ENCODE measurements around the gene NUP98. TPM values are rescaled to one million over a fixed set of nuclear protein-coding genes. Genes with fewer than 3 reads are reported as not detected.

The NUP98 gene
- total and polyA plus RNA-seq, 11 donors, result 13.2 to 77.9 (median 45.3) TPM

DNA sequence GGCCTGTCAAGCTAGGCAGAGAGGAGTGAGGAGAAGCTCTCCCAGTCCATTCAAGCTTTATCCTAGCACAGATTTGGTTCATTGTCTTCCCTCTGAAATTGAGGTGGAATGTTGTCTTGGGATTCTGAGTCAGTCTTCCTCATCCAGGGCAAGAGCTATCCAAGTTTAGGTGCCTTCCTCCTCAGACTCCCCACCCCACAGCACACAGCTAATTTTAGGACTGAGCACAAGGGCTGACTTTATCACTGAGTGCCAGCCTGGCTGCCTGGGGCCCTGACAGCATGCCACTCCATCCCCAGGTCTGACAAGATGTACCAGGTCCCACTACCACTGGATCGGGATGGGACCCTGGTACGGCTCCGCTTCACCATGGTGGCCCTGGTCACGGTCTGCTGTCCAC is 13.6 kb upstream of the NUP98 start:
- TF ChIP-seq, protein P1, sequence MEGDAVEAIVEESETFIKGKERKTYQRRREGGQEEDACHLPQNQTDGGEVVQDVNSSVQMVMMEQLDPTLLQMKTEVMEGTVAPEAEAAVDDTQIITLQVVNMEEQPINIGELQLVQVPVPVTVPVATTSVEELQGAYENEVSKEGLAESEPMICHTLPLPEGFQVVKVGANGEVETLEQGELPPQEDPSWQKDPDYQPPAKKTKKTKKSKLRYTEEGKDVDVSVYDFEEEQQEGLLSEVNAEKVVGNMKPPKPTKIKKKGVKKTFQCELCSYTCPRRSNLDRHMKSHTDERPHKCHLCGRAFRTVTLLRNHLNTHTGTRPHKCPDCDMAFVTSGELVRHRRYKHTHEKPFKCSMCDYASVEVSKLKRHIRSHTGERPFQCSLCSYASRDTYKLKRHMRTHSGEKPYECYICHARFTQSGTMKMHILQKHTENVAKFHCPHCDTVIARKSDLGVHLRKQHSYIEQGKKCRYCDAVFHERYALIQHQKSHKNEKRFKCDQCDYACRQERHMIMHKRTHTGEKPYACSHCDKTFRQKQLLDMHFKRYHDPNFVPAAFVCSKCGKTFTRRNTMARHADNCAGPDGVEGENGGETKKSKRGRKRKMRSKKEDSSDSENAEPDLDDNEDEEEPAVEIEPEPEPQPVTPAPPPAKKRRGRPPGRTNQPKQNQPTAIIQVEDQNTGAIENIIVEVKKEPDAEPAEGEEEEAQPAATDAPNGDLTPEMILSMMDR (IDR thresholded peaks at IDR 0.05), result no peak
- no peak for TF ChIP-seq POLR2A (IDR thresholded peaks at IDR 0.05)
- no peaks in the 10 kb centered on the region for H3K9me3 ChIP-seq
- ATAC-seq (peak; percentile 62 to 81 (median 70)), DNase-seq (peak in 3 of 5 donors; percentile 42 to 46 (median 44))
- no peak overlapping the region for H3K4me3 ChIP-seq
- H3K27ac ChIP-seq, result peak overlapping the region in 11 of 12 donors; percentile 17 to 87 (median 71)
- intact Hi-C loops (cut with DNase I), result no loop called here
- peaks cover 0 to 44% (median 16%) of the 10 kb centered on the region in 12 donors for H3K4me1 ChIP-seq
- 67 to 82% (median 73%) methylated on average over 4 of the region's 4 CpGs for WGBS, 4 donors
- no peaks in the 10 kb centered on the region for H3K27me3 ChIP-seq
- H3K36me3 ChIP-seq, result no peaks in the 10 kb centered on the region

DNA sequence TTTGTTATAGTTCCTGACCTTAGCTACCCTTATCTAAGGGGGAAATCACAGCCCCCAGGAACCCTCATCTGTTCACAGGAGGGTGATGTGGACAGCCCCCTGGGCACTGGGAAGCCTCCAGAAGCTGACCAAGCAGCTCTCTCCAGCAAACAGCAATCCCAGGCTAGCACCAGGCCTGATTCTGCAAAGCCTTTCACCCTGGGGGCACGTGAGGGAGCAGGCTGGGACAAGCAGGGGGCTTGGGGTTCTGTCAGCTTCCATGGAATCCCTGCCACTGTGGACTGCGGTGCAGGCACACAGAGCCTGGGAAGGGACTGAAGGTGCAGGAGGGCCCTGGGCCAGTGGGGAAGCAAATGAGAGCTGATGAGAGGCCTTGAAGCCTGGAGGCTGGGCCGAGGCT is 13.1 kb upstream of the NUP98 start:
- Histone ChIP-seq H3K4me1 (peaks cover 0 to 39% (median 16%) of the 10 kb centered on the region in 12 donors), H3K27ac (peak overlapping the region in 11 of 12 donors; percentile 17 to 87 (median 71)), H3K27me3 (no peaks in the 10 kb centered on the region), H3K36me3 (no peaks in the 10 kb centered on the region), H3K9me3 (no peaks in the 10 kb centered on the region), H3K4me3 (no peak overlapping the region)
- peak in 1 of 5 donors; percentile 23 for DNase-seq
- WGBS, 4 donors, result 54 to 95% (median 80%) methylated on average over 3 of the region's 3 CpGs
- peak in 2 of 4 donors; percentile 4 to 18 for ATAC-seq
- intact Hi-C loops (cut with DNase I), result no loop called here
- TF ChIP-seq, protein P1 (IDR thresholded peaks at IDR 0.05), result no peak
- TF ChIP-seq POLR2A (IDR thresholded peaks at IDR 0.05), result no peak

DNA sequence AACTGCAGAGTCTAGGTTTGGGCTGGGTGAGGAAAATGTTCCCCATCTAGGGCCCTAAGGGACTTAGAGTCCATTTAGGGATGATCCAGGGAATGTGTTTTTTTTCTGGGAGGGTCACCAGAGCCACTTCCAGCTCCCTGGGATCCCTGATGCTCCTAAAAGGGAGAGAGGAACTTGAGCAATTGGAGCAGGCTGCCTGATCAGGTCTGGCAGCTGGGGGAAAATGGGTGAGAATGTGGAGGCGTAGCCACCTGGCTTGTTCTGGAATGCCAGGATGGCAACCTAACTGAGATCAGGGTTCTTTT is 12.2 kb upstream of the NUP98 start:
- H3K27ac ChIP-seq, result peak overlapping the region in 8 of 12 donors; percentile 35 to 87 (median 72)
- DNase-seq, result peak in 1 of 5 donors; percentile 4

DNA sequence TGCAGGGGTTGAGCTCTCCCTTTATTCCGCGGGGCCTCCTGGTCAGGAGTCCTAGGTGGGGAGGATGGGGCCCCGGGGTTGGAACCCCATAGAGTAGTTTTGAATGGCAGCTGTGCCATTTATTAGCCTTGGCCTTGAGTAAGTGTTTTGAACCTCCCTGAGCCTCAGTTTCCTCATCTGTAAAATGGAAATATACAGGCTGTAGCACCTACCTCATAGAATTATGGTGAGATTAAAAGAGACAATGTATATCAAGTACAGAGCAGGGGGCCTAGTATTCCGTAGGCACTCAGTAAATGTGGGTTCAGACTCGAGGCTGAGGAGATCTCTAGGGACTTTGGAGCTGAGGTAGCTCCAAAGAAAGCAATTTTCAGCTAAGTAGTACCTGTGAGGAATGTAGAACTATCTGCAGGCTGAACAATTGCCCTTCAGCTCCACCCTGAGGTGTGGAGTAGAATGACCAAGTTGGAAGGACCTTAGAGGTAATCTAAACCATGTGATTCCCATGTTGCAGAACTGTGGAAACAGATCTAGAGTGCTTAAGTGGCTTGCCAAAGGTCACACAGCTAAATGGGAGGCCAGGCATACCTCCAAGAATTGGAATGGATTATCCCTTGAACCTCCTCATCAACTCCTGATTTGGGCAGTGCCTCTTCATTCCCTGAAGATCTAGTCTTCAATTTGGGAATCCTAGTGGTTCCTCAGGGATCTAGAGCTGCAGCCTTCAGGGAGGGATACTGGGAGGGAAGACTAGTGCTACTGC is 11.7 kb upstream of the NUP98 start:
- peak; percentile 32 to 62 (median 53) for ATAC-seq
- Histone ChIP-seq H3K27me3 (no peaks in the 10 kb centered on the region), H3K27ac (peak overlapping the region in 11 of 12 donors; percentile 3 to 87 (median 75)), H3K36me3 (no peaks in the 10 kb centered on the region), H3K4me1 (peaks cover 0 to 38% (median 16%) of the 10 kb centered on the region in 12 donors), H3K4me3 (peak overlapping the region; percentile 38 to 96 (median 70)), H3K9me3 (no peaks in the 10 kb centered on the region)
- intact Hi-C loops (cut with DNase I), result loop anchor here in 4 of 10 donors (5.0 kb wide), 1 partner anchor 33 kb away; the partner anchor contains the start of gene RHOG (in 4 of the 4)
- no peak for DNase-seq
- 41 to 54% (median 51%) methylated on average over 3 to 5 of the region's 5 CpGs for WGBS, 4 donors
- TF ChIP-seq, protein P1 (IDR thresholded peaks at IDR 0.05), result peak in 6 of 12 donors; percentile 7 to 42 (median 25)
- no peak for TF ChIP-seq POLR2A (IDR thresholded peaks at IDR 0.05)

More for the DNA sequence above, 12.2 kb upstream of the NUP98 start:
- Histone ChIP-seq H3K27me3 (no peaks in the 10 kb centered on the region), H3K36me3 (no peaks in the 10 kb centered on the region), H3K4me3 (no peak overlapping the region), H3K9me3 (no peaks in the 10 kb centered on the region), H3K4me1 (peaks cover 0 to 38% (median 16%) of the 10 kb centered on the region in 12 donors)
- TF ChIP-seq POLR2A (IDR thresholded peaks at IDR 0.05), result no peak
- TF ChIP-seq, protein P1 (IDR thresholded peaks at IDR 0.05), result no peak
- no peak for ATAC-seq
- 94 to 100% (median 99%) methylated on average over 1 of the region's 1 CpG for WGBS, 4 donors
- intact Hi-C loops (cut with DNase I), result loop anchor here in 4 of 10 donors (5.0 kb wide), 1 partner anchor 33 kb away; the partner anchor contains the start of gene RHOG (in 4 of the 4)

Measured in heart left ventricle (tissue), 16 donors.